NCI-H345 (cell line): ENCODE data around the gene DLST.

Source experiments
- DNase-seq: peaks from one replicate; lab custom pipeline; 2025; lab: John Stamatoyannopoulos, UW

Gene DLST

DNA sequence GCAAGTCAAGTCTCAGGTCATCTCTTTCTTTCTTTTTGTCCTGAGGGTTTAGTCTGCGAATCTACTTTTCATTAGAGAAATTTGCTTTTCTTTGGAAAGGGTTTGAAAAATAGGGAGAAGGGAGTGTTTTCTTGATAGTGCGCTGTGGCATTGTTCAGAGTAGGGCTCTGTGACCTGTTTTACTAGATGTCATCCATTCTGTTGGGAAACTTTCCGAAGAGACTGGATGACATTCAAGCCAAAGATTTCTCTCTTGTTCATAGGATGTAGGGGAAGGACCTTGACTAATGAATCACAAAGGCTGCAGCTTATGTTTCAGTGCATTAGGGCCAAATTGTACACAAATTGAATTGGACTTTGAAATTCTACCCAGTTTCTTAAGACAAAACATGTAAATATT, 14.7 kb downstream of the DLST start:
- DNase-seq, result no peak

DNA sequence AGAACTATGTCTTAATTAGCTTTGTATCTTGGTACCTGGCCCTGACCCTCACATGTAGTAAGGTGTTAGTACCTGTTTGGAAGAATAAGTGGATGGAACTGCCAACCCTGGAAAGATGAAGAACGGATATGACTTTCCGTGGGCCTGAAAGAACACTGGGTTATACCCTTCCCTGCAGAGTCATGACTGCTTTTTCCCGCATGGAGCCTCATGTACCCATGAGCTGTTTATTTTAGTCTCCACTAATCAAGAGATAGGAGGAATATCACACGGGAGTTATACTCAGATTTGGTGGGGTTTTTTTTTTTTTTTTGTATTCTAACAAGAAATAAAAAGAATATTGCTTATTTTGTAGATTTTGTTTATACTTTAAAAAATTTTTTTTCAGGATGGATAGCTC, 15.9 kb downstream of the DLST start:
- no peak for DNase-seq

DNA sequence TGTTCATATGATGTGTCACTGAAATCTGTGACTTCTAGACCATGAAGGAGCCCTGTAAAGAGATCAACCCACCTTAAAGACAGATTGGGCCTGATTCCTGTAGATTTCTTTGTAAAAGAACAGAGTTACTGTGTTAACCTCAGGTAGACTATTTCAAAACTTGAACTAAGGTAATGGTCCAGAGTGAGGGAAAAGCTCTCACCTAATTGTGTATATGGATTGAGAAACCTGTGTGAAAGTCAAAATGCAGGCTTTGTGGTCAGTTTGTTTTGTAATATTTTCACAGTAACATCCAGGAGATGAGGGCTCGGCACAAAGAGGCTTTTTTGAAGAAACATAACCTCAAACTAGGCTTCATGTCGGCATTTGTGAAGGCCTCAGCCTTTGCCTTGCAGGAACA, 16.4 kb downstream of the DLST start:
- no peak for DNase-seq

DNA sequence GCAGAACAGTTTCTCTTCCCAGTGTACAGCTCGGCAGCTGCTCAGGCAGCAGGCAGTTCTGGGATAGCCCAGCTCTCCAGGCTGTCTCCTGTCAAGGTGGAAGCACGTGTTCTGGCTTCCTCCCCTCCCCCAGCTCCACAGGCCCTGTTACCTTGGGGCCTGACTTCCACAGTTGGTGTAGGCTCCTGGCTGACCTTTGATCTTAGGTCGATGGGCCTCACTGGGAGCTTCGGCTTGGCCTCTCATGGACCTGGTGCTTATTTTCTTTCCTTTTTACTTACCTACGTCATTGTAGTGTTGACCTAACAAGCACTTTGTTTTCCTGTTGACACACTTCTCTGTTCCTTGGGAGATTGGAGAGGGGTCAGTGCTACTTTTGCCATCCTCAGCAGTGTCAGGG, 17.0 kb downstream of the DLST start:
- no peak for DNase-seq

DNA sequence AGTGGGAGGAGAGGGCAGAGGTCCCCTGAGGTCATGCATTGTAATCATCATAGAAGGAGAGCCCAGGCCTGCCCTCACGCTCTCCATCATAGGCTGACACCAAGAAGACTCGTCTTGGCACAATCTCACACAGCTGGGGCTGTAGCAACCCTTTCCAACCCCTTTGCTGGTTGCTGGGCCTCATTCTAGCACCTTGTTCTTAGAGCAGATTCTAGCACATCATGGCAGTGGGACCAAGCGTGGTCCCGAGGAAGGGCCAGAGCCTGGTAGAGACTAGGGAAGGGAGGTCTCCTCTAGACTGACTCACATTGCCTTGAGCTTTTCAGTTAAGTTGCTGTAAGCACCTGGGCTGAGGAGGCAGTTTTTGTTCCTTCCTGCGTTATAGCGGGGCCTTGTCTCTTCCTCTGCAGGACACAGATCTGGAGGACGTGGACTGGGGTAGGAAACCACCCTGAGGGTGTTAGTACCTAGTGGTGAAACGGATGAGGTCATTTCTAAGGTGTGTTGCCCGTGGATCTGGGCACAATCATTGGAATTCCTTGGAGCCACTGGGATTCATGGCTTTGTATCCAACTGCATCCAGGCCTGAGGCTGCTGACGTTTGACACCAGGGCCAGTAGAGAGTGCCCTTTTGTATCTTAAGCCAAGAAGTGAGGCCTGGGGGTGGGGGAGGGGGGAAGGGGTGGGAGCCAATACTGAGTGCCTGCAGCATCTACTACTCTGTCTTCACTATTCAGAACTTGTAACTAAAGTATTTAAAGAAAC, 21.4 kb downstream of the DLST start:
- no peak for DNase-seq

DNA sequence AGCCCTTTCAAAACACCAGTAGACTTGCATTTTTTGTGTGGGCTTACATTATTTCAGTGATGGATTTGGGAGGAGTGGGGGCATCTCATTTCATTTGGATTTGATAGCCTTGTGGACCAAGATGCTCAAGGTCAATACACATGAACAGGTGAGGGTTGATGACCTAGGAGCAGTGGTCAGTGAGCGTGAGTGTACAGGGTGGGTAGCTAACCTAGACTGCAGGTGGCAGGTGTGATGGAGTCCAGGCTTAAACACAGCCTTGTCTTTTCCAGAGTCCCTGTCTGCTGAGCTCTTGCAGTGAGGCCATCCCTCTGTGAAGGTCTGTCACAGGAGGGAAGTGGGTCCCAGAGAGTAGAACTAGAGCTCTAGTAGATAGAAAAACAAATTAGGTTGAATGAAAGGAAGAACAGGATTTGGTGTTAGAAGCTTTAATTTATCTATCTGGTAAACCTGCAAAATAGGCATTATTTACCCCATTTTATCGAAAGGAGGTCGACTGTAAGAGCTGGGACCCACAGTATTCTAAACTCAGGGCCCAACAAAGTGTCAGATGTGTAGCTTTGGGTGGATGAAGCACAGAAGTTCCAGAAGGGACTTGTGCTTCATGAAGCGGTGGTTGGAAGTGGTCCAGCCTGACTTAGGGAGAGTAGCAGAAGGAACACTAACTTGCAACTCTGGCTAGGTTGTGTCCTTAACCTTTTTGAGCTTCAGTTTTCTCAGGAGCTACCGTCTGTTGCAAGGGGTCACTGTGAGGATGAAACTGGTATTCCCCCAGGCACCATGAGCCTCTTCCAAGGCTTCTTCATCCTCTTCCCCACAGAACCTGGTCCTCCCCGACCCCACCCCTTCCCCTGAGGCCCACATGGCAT, 23.2 kb downstream of the DLST start:
- DNase-seq, result no peak

DNA sequence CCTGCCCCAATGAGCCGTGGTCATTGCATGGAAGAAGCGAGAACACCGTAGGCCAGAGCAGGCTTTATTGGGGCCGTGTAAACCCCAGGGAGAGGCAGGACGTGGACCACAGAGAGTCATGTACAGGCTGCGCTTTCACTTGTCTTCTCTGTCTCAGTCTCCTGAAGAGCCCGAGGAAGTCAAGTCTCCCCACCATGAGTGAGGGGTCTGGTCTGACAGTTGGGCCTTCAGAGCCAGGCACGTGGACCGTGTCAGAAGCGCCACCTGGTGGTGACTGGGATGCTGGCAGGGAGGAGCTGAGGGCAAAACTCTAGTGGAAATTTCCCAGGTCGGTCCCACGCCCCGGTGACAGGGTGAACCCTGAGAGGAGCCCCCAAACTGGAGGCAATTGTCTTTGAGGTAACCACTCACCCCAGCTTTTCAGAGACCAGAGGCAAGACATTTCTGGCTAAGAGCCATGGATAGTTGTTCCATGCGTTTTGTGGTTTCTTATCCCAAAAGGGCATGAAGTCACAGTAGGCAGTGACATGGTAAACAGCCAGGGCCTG, 24.0 kb downstream of the DLST start:
- DNase-seq, result peak; percentile 56

DNA sequence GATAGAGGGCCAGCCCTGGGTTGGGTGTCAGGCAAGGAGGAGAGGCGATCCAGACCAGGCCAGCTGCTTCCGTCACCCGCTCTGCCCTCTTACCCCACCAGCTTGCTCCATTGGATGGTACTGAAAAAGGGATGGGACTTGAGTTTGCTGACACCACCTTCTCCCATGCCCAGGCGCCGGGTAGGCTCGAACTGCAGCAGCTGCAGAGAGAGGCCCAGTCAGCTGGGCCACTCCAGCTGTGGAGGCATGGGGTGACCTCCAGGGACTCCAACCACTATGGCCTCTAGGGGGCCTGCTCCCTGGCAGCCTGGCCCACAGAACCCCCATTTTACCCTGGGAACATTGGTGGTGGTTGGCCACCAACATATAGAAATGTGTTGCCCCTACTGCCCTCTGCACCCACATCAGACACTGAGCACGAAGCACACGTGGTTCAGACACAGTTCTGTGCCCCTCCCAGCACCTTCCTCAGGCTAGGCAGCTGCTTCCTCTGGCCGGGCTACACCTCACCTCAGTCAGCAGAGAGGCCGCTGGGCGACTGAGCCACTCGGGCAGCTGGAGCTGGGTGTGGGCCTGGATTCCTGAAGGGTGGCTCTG, 25.3 kb downstream of the DLST start:
- no peak for DNase-seq

DNA sequence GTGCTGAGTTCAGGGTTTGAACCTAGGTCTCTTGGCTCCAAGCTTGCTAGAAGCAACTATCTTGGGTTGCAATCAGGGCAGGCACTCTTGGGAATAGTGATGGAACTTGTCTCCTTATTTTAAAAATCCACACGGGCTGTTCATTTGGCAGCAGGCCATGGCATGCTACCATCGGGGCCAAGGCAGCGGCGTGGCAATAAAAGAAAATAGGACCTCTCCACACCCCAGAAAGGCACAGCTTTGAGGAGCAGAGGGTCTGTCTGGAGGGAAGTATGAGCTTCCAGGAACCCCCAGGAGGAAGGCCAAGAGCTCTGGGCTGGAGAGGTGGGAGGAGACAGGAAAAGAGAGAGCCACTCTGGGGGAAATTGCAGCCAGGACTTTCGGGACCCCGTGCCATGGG, 26.0 kb downstream of the DLST start:
- DNase-seq, result no peak

DNA sequence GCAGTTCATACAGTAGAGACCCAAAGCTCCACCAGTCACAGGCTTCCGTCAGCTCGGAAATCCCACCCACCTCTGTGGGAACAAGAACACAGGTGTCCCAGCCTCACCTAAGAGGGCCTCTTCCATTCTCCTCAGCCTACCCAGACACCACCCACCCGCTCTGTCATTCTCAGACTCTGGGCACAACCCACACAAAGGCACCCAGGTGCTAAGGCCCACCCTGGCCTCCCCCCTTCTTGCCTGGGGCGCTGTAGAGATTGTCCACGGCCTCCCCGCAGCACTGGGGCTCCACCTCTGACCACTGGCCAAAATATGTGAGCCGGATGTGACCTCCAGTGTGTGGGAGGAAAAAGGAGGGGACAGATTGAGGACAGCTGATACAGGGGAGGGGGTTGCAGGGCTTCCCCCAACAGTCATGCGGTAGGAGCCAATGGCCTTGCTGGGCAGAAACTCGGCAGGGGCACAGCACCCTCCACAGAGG, 27.2 kb downstream of the DLST start:
- no peak for DNase-seq

DNA sequence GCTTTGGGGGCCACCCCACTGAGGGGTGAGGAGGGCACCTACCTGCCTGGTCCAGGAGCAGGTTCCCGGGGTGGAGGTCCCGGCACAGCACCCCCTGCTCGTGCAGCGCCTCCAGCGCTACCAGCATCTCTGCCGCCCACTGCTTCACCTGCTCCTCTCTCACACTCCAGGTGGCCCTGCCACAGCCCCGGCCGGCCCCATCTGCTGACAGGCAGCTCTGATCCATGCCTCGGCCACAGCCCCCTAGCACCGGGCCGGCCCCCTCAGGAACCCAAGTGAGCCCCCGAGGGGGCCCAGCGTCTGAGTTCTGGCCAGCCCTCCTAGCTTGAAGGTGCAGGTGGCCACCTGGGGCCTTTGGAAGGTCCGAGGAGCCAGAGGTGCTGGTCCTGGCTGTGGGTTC, 27.8 kb downstream of the DLST start:
- no peak for DNase-seq

DNA sequence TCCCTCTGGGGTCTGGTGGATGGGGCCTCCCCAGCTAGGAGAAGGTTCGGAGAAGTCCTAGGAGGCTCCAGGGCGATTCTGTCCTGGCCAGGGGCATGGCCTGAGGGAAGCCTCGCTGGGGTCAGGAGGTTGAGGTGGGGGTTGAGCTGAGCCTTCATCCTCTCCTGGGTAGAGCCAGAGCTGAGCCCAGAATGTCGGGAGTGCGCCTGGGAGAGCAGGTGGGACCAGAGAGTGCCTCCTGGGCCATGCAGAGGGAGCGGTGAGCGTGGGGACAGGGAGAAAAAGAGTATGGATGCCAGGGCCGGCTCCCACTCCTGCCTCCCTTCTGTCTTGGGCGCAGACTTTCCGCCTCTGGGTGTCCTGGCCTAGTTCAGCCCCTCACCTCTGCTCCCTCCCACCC, 28.2 kb downstream of the DLST start:
- no peak for DNase-seq

DNA sequence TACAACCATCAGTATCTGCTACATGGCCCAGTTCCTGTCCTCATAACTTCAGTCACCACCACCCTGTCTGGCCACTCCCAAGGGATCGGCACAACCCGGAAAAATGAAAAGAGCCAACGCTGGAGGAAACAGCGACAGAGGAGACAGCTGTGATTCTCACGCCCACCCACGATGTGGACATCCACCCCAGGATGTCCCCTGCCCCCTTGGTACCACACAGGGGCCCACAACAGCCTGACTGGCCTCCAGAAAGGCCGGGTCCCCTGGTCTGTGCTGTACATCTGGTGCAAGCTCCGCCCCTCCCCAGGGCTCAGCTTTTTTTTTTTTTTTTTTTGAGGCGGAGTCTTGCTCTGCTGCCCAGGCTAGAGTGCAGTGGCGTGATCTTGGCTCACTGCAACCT, 28.8 kb downstream of the DLST start:
- DNase-seq, result no peak

DNA sequence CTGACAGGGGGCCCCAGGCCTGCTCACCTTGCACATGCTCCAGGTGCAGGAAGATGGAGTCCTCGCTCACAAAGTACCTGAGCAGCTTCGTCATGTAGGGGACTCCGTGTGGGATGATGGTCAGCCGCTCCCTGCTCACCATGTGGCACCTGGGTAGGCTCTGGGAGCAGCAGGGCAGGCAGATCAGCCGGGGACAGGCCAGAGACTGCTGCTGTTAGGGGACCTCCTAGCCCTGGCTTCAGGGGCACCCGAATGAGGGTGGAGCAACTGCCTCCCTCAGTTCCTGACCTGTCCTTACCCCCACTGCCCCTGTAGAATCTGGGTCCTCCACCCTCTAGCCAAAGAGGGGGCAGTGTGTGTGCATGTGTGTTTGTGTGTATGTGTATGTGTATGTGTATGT, 29.5 kb downstream of the DLST start:
- no peak for DNase-seq

DNA sequence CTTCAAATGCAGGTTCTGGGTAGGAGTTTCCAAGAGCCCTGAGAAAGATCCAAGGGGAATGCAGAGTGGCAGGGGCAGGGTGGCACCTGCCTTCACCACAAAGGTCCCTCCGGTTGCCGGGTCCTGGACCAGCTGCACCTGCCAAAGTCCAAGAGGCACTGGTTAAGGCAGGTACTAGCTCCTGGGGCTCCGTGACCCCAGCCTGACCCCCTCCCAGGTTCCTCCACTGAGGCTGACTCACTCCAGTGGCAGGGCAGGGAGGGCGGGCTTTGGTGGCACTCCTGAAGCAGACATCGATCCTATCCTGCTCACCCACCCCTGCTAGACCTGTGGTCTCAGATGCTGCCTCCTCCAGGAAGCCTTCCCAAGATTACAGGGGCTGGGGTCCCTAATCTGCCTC, 30.0 kb downstream of the DLST start:
- no peak for DNase-seq

DNA sequence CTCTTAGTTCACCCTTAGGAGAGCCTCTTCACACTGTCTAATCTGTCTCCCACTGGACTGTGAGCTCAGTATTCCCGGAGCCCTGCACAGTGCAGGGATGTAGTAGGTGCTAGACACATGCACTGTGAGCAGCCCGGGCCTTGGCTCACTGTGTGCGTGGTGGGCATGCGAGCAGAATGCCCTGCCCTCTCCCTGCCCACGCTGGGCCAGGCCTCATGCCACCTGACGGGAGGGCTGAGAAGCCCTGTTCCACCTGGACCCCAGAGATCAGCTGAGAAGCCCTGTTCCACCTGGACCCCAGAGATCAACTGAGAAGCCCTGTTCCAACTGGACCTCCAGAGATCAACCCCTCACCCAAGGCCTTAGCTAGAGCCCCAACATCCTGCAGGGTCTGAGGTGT, 30.4 kb downstream of the DLST start:
- DNase-seq, result no peak

DNA sequence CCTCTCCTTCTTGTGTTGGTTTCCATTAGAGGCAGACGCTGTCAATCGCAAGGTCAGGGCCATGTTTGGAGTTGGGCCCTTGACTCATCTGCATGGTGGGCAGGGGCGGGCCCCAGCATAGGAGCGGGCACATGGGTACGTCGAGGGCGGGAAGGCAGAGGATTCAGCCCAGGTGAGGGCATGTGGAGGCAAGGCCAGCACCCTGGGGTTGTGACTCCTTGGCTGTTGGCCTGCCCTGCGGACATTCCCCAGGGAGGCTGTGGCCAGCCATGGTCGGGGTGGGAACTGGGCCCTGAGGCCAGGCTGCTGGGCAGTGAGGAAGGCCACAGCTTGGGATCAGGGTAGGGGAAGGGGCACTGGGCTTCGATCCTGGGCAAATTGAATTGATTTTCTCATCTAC, 31.1 kb downstream of the DLST start:
- no peak for DNase-seq

DNA sequence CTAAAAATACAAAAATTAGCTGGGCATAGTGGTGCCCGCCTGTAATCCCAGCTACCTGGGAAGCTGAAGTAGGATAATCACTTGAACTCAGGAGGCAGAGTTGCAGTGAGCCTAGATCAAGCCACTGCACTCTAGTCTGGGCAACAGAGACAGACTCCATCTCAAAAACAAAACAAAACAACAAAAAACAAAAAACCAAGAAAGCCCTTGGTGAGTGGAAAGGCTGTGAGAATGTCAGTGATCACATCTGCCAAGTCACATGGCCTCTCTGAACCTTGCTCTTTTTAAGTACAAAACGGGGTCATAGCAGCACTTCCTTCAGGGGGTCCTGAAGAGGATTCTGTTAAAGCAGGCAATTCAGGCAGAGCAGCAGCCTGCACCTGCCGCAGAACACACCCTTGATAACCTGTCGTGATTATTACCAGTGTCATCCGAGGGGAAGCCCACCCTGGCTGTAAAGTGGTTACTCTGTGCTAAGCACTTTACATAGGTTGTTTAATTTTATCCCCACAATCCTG, 31.7 kb downstream of the DLST start:
- DNase-seq, result no peak

DNA sequence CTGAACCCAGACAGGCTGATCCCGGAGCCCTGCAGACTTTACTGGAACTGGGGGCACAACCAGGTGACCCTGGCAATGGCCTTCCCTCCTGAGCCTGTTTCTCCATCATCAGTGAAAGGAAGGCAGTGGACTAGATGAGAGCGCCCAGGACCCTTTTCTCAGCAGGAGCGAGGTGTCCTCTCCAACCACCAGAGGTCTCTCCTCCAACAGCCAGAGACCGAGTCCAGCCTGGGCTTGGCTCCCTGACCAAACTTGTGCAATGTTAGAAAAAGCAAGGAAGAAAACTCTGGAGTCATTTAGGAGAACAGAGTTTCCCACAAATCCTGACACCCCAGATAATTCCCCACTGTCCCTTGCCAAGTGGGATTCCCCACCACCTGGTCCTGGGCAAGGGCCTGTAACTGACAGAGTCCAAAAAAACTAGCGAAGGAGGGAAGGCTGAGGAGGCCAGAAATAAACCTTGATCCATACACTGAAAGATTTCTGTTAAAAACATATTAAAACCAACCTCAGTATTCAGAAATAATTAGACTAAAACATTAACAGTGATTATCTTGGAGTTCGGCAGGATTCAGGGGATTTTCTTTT, 32.4 kb downstream of the DLST start:
- peak; percentile 22 for DNase-seq

DNA sequence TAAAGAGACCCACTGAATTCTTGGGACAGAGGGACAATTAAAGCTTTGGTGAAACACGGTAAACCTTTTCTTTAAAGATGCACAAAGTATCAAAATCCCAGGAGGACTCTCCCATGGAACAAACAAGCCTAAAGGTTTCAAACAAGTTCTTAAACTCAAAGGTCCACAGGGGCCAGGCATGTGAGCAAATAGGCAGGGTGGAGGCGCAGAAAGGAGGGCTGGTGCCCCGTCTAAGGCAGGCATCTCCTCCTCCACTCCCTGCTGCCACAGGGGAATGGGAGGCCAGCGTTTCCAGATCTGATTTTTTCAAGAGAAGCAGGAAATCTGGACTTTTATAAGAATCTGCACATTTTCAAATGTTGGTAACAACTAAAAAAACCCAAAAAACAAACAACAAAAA, 33.7 kb downstream of the DLST start:
- DNase-seq, result no peak

DNA sequence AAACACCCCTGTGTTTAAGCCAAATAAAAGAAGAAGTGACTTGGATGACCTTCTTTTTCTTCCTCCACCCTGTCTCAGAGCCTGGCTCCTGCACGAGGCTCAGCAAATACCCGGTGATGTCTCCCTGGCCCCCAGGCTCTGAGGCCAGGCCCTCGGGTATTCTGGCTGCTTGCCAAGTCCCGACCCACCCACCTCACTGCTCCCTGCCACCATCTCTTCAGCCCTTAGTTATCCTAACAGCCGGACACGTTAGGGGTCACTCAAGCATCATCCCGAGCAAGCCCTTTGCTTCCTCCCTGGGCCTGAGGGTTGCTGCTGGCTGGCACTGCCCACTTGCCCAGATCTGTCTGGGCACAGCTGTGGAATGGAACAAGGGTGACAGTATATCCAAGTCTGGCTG, 34.1 kb downstream of the DLST start:
- no peak for DNase-seq

DNA sequence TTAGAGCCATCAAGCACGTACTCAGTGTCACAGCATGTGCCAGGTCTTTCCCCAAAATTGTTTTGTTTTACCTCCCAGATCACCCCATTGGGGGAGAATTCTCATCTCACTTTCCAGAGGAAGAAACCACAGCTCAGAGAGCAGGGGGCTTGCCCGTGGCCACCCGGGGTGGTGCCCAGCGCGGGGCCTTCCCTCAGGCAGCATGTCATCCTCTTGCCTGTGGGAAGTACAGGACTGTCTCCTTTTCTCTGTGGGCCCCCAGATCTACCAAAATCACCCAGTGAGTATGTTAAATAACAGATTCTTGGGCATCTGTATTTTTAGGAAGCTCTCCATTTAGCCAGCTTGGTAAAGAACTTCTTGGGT, 35.4 kb downstream of the DLST start:
- DNase-seq, result no peak
